Inflammatory macrophage treated with lipopolysaccharide for 1 hour (primary cell): Measurements from ENCODE around the gene SERPIND1.

Experiments
- DNase-seq, 2 donors: peaks; one replicate each; pipeline ENCODE4 v3.0.0-alpha.2; 2020 to 2022

The SERPIND1 gene

GRCh38 chr22:20776624-20777405 lies 2.9 kb downstream of the SERPIND1 start:
- DNase-seq: no peak

GRCh38 chr22:20777420-20778177 lies 3.7 kb downstream of the SERPIND1 start:
- DNase-seq: peak; percentile 38 to 73

- no peak for DNase-seq
These were observed 5.3 kb downstream of the SERPIND1 start for GRCh38 chr22:20779014-20779817.

GRCh38 chr22:20779818-20780158 lies 5.9 kb downstream of the SERPIND1 start:
- DNase-seq: no peak

GRCh38 chr22:20781272-20781990 lies 7.5 kb downstream of the SERPIND1 start:
- peak; percentile 56 to 90 for DNase-seq

- no peak for DNase-seq
These were observed 8.2 kb downstream of the SERPIND1 start for GRCh38 chr22:20782083-20782482.

GRCh38 chr22:20782596-20783299 lies 8.8 kb downstream of the SERPIND1 start:
- DNase-seq: peak in 1 of 2 donors; percentile 29

- DNase-seq: no peak
These were observed 9.4 kb downstream of the SERPIND1 start for GRCh38 chr22:20783300-20783673.

- peak; percentile 29 to 74 for DNase-seq
These were observed 10.2 kb downstream of the SERPIND1 start for GRCh38 chr22:20783844-20784723.

- DNase-seq: no peak
These were observed 11.5 kb downstream of the SERPIND1 start for GRCh38 chr22:20785415-20785814.

- DNase-seq: no peak
These were observed 12.1 kb downstream of the SERPIND1 start for GRCh38 chr22:20786048-20786447.

- no peak for DNase-seq
These were observed 12.6 kb downstream of the SERPIND1 start for GRCh38 chr22:20786536-20786979.

GRCh38 chr22:20787223-20787622 lies 13.3 kb downstream of the SERPIND1 start:
- DNase-seq: no peak

- no peak for DNase-seq
These were observed 14.1 kb downstream of the SERPIND1 start for GRCh38 chr22:20787746-20788626.

GRCh38 chr22:20788627-20789344 lies 14.9 kb downstream of the SERPIND1 start:
- DNase-seq: no peak

- DNase-seq: no peak
These were observed 18.5 kb downstream of the SERPIND1 start for GRCh38 chr22:20792221-20792965.

GRCh38 chr22:20792966-20793728 lies 19.2 kb downstream of the SERPIND1 start:
- no peak for DNase-seq
